ENCODE results near the gene TMCC1. TPM values are rescaled to one million over a fixed set of nuclear protein-coding genes. Genes with fewer than 3 reads are reported as not detected.

TMCC1 gene
- total RNA-seq, 1 donor from 2014 or later: 52.5 TPM

DNA sequence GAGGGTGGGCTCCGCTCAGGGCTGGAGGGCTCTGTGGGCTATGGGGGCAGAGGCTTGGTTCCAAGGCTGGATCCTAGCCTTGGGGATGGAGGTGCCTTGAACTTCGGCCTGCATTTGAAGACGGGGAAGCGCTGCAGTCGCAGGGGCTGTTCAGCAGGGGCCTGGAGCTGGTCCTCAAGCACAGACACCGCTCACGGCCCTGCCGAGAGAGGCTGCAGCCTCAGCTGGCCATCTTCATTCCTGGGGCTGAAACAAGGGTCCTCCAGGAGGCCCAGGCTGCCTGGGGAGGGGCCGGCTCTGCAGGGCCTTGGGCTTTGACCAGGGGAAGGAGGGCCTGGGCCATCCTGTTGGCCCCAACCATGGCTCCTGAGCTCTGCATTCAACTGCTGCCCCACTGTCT, 261.5 kb downstream of the TMCC1 start:
- no peak overlapping the region for H3K27ac Mint-ChIP-seq
- peaks cover 10% of the 10 kb centered on the region for H3K9me3 Mint-ChIP-seq (ENCODE audit: low read depth)
- TF ChIP-seq, protein P1, sequence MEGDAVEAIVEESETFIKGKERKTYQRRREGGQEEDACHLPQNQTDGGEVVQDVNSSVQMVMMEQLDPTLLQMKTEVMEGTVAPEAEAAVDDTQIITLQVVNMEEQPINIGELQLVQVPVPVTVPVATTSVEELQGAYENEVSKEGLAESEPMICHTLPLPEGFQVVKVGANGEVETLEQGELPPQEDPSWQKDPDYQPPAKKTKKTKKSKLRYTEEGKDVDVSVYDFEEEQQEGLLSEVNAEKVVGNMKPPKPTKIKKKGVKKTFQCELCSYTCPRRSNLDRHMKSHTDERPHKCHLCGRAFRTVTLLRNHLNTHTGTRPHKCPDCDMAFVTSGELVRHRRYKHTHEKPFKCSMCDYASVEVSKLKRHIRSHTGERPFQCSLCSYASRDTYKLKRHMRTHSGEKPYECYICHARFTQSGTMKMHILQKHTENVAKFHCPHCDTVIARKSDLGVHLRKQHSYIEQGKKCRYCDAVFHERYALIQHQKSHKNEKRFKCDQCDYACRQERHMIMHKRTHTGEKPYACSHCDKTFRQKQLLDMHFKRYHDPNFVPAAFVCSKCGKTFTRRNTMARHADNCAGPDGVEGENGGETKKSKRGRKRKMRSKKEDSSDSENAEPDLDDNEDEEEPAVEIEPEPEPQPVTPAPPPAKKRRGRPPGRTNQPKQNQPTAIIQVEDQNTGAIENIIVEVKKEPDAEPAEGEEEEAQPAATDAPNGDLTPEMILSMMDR (IDR thresholded peaks at IDR 0.05; ENCODE audit: unreplicated experiment): no peak

DNA sequence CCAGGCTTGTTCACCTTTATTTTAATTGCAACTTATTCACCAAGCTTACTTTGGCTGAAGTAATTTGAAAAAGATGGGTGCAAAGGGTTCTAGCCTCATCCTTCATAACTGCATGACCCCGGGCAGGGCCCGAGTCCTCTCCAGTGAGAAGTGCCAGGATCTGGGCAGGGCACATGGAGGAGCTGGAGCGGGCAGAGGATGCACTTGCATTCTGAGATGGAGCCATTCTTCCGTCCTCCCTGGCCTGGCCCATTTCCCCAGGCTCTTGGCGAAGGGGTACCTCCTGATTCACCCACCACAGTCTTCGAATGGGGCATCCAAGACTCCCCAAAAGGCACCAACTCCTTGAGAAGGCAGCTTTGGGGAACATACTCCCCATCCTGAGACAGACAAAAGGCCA, 264.5 kb downstream of the TMCC1 start:
- Mint-ChIP-seq H3K4me1 (ENCODE audit: low read depth) (peaks cover 16% of the 10 kb centered on the region), H3K27ac (no peak overlapping the region), H3K27me3 (no peaks in the 10 kb centered on the region), H3K36me3 (ENCODE audit: insufficient read depth) (no peaks in the 10 kb centered on the region), H3K9me3 (ENCODE audit: low read depth) (no peaks in the 10 kb centered on the region), H3K4me3 (ENCODE audit: low read depth) (no peak overlapping the region)
- no peak for DNase-seq (ENCODE audit: low spot score, unreplicated experiment)
- TF ChIP-seq, protein P1 (IDR thresholded peaks at IDR 0.05; ENCODE audit: unreplicated experiment): no peak

More for the DNA sequence above, 261.5 kb downstream of the TMCC1 start:
- Mint-ChIP-seq H3K36me3 (ENCODE audit: insufficient read depth) (peaks cover 2% of the 10 kb centered on the region), H3K27me3 (no peaks in the 10 kb centered on the region), H3K4me1 (ENCODE audit: low read depth) (peaks cover 12% of the 10 kb centered on the region), H3K4me3 (ENCODE audit: low read depth) (no peak overlapping the region)
- DNase-seq (ENCODE audit: low spot score, unreplicated experiment): no peak

DNA sequence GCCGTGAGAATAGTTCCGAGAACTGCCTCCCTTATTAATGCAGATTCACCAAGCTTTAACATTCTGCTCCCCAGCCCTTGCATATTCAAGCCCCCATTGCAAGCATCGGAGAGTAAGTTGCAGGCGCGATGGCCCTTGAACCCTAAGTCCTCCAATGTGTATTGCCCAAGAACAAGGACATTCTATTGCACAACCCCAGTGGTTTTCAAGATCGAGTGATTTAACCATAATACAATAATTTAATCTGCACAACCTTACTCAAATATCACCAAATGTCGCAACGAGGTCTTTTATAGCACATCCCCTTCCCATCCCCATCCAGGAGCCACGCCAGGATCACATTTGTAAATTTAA, 265.4 kb downstream of the TMCC1 start:
- Mint-ChIP-seq H3K27me3 (no peaks in the 10 kb centered on the region), H3K4me1 (ENCODE audit: low read depth) (peaks cover 18% of the 10 kb centered on the region), H3K4me3 (ENCODE audit: low read depth) (peak overlapping the region; percentile 84), H3K9me3 (ENCODE audit: low read depth) (no peaks in the 10 kb centered on the region), H3K27ac (peak overlapping the region; percentile 98), H3K36me3 (ENCODE audit: insufficient read depth) (no peaks in the 10 kb centered on the region)
- TF ChIP-seq, protein P1 (IDR thresholded peaks at IDR 0.05; ENCODE audit: unreplicated experiment): no peak
- no peak for DNase-seq (ENCODE audit: low spot score, unreplicated experiment)

DNA sequence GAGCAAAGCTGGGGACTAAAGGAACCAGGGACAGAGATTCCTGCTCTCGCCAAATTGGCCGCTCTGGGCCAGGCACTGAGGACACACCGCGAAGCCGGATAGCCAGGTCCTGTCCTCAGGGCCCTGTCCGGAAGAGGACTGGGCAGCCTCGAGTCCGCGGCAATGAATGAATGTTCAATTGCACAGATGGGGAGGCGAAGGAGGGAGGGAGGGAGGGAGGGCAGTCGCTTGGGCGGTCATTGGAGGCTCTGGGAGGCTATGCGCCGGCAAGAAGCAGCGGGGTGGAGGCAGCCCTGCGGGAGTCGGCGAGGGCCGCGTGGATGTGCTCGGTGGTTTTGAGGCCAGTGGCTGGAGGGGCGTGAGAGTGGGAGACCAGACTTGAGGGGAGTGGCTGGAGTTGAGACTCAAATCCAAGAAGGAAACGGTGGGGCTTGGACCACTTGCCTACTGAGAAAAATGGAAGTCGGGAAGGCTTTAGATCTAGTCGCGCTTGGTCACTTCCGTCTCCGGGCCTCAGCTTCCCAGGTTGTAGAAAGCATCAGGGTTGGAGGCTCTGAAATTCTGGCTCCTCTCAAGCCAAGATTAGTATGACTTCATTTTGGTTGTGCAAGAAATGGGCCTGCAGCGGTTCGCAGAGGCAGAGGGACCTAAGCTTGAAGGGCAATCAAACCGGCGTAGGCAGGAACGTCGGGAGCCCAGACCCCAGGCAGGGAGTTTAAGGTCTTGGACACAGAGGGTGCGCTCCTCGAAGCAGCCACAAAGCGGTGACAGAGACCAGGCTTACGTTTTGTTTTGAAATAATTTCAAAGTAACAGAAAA, 266.0 kb downstream of the TMCC1 start:
- H3K27me3 Mint-ChIP-seq: no peaks in the 10 kb centered on the region
- no peaks in the 10 kb centered on the region for H3K36me3 Mint-ChIP-seq (ENCODE audit: insufficient read depth)
- H3K4me3 Mint-ChIP-seq (ENCODE audit: low read depth): peak overlapping the region; percentile 84
- H3K27ac Mint-ChIP-seq: peak overlapping the region; percentile 98
- TF ChIP-seq, protein P1 (IDR thresholded peaks at IDR 0.05; ENCODE audit: unreplicated experiment): peak; percentile 86
- no peaks in the 10 kb centered on the region for H3K9me3 Mint-ChIP-seq (ENCODE audit: low read depth)
- DNase-seq (ENCODE audit: low spot score, unreplicated experiment): peak; percentile 54
- H3K4me1 Mint-ChIP-seq (ENCODE audit: low read depth): peaks cover 18% of the 10 kb centered on the region

DNA sequence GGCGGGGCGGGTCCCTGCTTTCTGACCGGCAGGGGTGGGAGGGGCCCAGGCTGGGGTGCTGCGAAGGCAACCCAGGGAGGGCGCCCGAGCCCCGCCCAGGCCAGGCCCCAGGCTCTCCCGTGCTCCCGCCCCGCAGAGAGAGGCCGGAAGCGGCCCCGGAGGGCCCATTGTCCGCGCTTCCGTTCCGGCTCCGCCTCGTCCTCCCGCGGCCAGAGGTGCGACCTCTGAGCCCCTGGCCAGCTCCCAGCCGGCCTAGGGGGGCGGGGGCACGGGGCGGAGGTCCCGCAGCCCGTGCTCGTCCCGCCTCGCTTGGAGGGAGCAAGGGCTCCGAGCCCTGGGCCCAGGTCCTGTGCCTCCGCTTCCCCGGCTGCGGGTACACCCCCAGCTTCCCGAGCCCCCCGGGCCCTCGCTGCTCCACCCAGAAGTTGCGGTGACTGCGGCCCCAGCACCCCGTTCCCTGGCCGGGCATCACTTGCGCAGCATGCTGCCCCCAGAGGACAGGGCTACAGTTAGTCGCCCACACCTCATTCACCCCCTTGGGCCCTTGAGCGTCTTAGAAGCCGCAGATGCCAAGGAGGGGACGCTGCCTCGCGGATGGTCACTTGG, 266.7 kb downstream of the TMCC1 start:
- Mint-ChIP-seq H3K4me1 (ENCODE audit: low read depth) (peaks cover 20% of the 10 kb centered on the region), H3K27me3 (no peaks in the 10 kb centered on the region), H3K9me3 (ENCODE audit: low read depth) (no peaks in the 10 kb centered on the region), H3K36me3 (ENCODE audit: insufficient read depth) (no peaks in the 10 kb centered on the region), H3K4me3 (ENCODE audit: low read depth) (peak overlapping the region; percentile 84), H3K27ac (peak overlapping the region; percentile 98)
- TF ChIP-seq, protein P1 (IDR thresholded peaks at IDR 0.05; ENCODE audit: unreplicated experiment): peak; percentile 22
- peak; percentile 71 for DNase-seq (ENCODE audit: low spot score, unreplicated experiment)

Data from progenitor cell of endocrine pancreas (in vitro differentiated cells).